ENCODE results near the gene NAMPT. TPM values are rescaled to one million over a fixed set of nuclear protein-coding genes. Genes with fewer than 3 reads are reported as not detected.

The NAMPT gene
- polyA plus RNA-seq, 2 of the 4 experiments (the other 2 are of a cell fraction): 213 to 274 TPM

DNA sequence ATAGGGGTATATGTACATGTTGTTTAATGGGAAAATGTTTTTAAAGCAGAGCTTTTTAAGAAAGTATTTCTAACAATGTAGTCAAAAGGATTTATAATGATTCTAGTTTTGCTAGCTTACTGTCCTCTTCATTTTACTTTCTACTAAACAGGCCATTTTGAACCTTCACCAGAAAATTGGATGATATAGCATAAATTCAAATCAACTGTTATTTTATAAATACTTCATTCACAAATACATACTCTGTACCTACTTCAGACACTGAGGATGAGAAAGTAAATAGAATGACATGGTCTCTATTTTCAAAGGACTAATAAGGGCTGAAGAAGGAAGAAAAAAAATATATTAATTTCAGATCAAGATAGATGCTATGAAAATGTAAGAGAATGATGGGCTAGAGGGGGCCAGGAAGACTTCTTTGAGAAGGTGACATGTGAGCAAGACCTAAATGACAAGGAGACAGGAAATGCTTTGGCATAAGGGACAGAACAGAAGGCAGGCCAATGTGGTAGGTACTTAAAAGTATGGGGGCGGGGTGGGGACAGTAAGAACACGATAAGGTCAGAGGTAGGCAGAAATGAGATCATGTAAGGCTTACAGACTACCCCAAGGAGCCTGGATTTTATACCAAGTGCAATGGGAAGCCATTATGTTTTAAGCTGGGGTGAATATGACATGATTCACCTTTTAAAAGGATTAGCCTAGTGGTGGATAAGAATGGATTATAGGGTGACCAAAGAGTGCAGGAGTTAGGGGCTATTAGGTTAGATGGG is 5.2 kb downstream of the NAMPT start:
- CTCF ChIA-PET: interaction anchor here (0.6 to 0.9 kb wide), 3 partner anchors 101 to 466 kb away, joined by 3 to 4 read pairs (median 3); no protein-coding TSS in a partner anchor
- H3K4me1 ChIP-seq: peaks cover 54% of the 10 kb centered on the region
- H3K27ac ChIP-seq: peak overlapping the region; percentile 8 to 44; a peak in 3 of 6 replicates
- WGBS (ENCODE audit: missing lambda C conversion rate): 44% methylated on average over 2 of the region's 2 CpGs
- FAIRE-seq (no peak), ATAC-seq (peak in 1 of 2 experiments; percentile 6; a peak in 1 of 6 replicates), DNase-seq (ENCODE audit: low read depth in 1 of 2, low spot score in 1 of 2) (peak in 1 of 2 experiments; percentile 25)
- peak overlapping the region; percentile 70; the same call in 2 of the 3 replicates for H3K4me3 ChIP-seq
- H3K4me2 ChIP-seq: peak overlapping the region; percentile 73
- no peaks in the 10 kb centered on the region for H3K9me3 ChIP-seq
- TF ChIP-seq ZFP36 (IDR thresholded peaks at IDR 0.05; ENCODE audit: borderline replicate concordance, partially characterized antibody) (no peak), RAD21 (conservative IDR thresholded peaks at IDR 0.05 in 1 of 2, IDR thresholded peaks at IDR 0.05 in 1 of 2) (no peak)
- TF ChIP-seq, protein P1, sequence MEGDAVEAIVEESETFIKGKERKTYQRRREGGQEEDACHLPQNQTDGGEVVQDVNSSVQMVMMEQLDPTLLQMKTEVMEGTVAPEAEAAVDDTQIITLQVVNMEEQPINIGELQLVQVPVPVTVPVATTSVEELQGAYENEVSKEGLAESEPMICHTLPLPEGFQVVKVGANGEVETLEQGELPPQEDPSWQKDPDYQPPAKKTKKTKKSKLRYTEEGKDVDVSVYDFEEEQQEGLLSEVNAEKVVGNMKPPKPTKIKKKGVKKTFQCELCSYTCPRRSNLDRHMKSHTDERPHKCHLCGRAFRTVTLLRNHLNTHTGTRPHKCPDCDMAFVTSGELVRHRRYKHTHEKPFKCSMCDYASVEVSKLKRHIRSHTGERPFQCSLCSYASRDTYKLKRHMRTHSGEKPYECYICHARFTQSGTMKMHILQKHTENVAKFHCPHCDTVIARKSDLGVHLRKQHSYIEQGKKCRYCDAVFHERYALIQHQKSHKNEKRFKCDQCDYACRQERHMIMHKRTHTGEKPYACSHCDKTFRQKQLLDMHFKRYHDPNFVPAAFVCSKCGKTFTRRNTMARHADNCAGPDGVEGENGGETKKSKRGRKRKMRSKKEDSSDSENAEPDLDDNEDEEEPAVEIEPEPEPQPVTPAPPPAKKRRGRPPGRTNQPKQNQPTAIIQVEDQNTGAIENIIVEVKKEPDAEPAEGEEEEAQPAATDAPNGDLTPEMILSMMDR (IDR thresholded peaks at IDR 0.05): no peak
- POLR2A ChIA-PET: interaction anchor here (1.6 kb wide), 1 partner anchor 169 kb away, joined by 5 read pairs; no protein-coding TSS in a partner anchor

DNA sequence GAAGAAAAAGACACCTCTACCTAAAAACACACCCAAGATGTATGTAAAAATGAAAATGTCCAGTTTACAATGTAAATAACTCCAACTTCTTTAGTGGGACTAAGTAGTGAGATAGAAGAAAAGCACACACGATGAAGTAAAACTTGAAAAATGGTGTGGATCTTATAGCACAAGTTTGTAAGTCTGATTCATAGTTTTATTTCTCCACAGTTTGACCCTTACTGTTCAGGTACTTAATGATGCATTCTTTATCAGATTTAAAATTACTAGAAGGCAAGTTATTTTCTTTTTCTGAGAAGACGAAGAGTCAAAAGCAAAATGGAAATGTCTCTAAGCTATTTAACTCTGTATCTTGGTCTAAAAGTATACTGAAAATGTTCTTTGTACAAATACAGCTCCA is 6.1 kb downstream of the NAMPT start:
- CTCF ChIA-PET: interaction anchor here (0.9 kb wide), 1 partner anchor 100 kb away, joined by 3 read pairs; no protein-coding TSS in a partner anchor
- ATAC-seq (no peak), FAIRE-seq (no peak), DNase-seq (ENCODE audit: low read depth in 1 of 2, low spot score in 1 of 2) (no peak)
- WGBS (ENCODE audit: missing lambda C conversion rate): 49% methylated on average over 2 of the region's 2 CpGs
- TF ChIP-seq POLR2AphosphoS2 (conservative IDR thresholded peaks at IDR 0.05; ENCODE audit: low read length): no peak
- TF ChIP-seq GATA3 (IDR thresholded peaks at IDR 0.05; ENCODE audit: borderline replicate concordance): no peak
- TF ChIP-seq NR3C1 (IDR thresholded peaks at IDR 0.05): no peak
- TF ChIP-seq, protein P2, sequence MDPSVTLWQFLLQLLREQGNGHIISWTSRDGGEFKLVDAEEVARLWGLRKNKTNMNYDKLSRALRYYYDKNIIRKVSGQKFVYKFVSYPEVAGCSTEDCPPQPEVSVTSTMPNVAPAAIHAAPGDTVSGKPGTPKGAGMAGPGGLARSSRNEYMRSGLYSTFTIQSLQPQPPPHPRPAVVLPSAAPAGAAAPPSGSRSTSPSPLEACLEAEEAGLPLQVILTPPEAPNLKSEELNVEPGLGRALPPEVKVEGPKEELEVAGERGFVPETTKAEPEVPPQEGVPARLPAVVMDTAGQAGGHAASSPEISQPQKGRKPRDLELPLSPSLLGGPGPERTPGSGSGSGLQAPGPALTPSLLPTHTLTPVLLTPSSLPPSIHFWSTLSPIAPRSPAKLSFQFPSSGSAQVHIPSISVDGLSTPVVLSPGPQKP (IDR thresholded peaks at IDR 0.05; ENCODE audit: low read depth, low read length): no peak
- TF ChIP-seq HOXA7 (CRISPR knock-in tag; IDR thresholded peaks at IDR 0.05): no peak
- no peak for TF ChIP-seq CBX8 (IDR thresholded peaks at IDR 0.05)
- no peak for TF ChIP-seq NPAS2 (CRISPR knock-in tag; IDR thresholded peaks at IDR 0.05; ENCODE audit: borderline replicate concordance)
- TF ChIP-seq FOSB (CRISPR knock-in tag; IDR thresholded peaks at IDR 0.05): no peak
- TF ChIP-seq MAZ (IDR thresholded peaks at IDR 0.05; ENCODE audit: borderline replicate concordance, low read depth, low read length): no peak
- POLR2A ChIA-PET: interaction anchor here (0.6 to 1.6 kb wide), 3 partner anchors 9 to 170 kb away, joined by 3 to 5 read pairs (median 3); no protein-coding TSS in a partner anchor
- Histone ChIP-seq H3K4me1 (peaks cover 54% of the 10 kb centered on the region), H3K27ac (no peak overlapping the region), H3K9me3 (no peaks in the 10 kb centered on the region), H3K4me3 (no peak overlapping the region; the same call in 2 of the 3 replicates), H3K4me2 (peak overlapping the region; percentile 73)

DNA sequence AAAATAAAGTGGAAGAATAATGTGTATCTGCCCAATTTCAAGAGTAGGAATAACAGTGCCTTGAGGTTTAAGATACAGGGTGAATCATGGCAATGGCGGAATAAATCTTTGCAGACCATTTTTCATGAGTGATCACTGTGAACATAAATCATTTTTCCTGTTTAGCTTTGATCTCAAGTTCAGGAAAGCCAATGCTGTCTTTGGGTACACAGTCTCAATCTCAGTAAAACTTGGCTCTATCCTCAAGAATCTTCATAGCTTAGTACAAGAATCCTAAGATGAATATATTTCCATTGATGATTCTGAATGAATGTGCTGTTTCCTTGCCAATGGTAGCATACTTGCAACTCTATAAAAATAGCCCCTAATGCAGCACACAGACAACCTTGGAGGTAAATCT is 6.8 kb downstream of the NAMPT start:
- no peak for DNase-seq (ENCODE audit: low read depth in 1 of 2, low spot score in 1 of 2)
- no peaks in the 10 kb centered on the region for H3K9me3 ChIP-seq
- ChIA-PET POLR2A (interaction anchor here (1.3 to 1.6 kb wide), 2 partner anchors 100 to 171 kb away, joined by 3 to 5 read pairs; no protein-coding TSS in a partner anchor), CTCF (interaction anchor here (0.9 kb wide), 1 partner anchor 11 kb away, joined by 3 read pairs; no protein-coding TSS in a partner anchor)
- no peak overlapping the region for H3K27ac ChIP-seq
- peak overlapping the region; percentile 73 for H3K4me2 ChIP-seq
- TF ChIP-seq, protein P3, sequence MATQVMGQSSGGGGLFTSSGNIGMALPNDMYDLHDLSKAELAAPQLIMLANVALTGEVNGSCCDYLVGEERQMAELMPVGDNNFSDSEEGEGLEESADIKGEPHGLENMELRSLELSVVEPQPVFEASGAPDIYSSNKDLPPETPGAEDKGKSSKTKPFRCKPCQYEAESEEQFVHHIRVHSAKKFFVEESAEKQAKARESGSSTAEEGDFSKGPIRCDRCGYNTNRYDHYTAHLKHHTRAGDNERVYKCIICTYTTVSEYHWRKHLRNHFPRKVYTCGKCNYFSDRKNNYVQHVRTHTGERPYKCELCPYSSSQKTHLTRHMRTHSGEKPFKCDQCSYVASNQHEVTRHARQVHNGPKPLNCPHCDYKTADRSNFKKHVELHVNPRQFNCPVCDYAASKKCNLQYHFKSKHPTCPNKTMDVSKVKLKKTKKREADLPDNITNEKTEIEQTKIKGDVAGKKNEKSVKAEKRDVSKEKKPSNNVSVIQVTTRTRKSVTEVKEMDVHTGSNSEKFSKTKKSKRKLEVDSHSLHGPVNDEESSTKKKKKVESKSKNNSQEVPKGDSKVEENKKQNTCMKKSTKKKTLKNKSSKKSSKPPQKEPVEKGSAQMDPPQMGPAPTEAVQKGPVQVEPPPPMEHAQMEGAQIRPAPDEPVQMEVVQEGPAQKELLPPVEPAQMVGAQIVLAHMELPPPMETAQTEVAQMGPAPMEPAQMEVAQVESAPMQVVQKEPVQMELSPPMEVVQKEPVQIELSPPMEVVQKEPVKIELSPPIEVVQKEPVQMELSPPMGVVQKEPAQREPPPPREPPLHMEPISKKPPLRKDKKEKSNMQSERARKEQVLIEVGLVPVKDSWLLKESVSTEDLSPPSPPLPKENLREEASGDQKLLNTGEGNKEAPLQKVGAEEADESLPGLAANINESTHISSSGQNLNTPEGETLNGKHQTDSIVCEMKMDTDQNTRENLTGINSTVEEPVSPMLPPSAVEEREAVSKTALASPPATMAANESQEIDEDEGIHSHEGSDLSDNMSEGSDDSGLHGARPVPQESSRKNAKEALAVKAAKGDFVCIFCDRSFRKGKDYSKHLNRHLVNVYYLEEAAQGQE (IDR thresholded peaks at IDR 0.05): no peak
- no peak for TF ChIP-seq RARB (CRISPR knock-in tag; IDR thresholded peaks at IDR 0.05)
- no peak for TF ChIP-seq HEYL (CRISPR knock-in tag; IDR thresholded peaks at IDR 0.05)
- no peak for TF ChIP-seq RNF2 (IDR thresholded peaks at IDR 0.05; ENCODE audit: borderline replicate concordance, low read depth)
- no peak for TF ChIP-seq RCOR1 (IDR thresholded peaks at IDR 0.05; ENCODE audit: low read depth, low read length)
- no peak for TF ChIP-seq CBX2 (IDR thresholded peaks at IDR 0.05; ENCODE audit: borderline replicate concordance, low read depth)
- TF ChIP-seq, protein P4, sequence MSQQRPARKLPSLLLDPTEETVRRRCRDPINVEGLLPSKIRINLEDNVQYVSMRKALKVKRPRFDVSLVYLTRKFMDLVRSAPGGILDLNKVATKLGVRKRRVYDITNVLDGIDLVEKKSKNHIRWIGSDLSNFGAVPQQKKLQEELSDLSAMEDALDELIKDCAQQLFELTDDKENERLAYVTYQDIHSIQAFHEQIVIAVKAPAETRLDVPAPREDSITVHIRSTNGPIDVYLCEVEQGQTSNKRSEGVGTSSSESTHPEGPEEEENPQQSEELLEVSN (IDR thresholded peaks at IDR 0.05; ENCODE audit: borderline replicate concordance, low read depth): no peak
- TF ChIP-seq ZFP36 (IDR thresholded peaks at IDR 0.05; ENCODE audit: borderline replicate concordance, partially characterized antibody): no peak
- TF ChIP-seq EHF (CRISPR knock-in tag; IDR thresholded peaks at IDR 0.05): no peak
- TF ChIP-seq CBX8 (IDR thresholded peaks at IDR 0.05): no peak
- TF ChIP-seq MAZ (IDR thresholded peaks at IDR 0.05; ENCODE audit: borderline replicate concordance, low read depth, low read length): no peak
- no peak for TF ChIP-seq RAD21 (conservative IDR thresholded peaks at IDR 0.05 in 1 of 2, IDR thresholded peaks at IDR 0.05 in 1 of 2)
- TF ChIP-seq BHLHE40 (IDR thresholded peaks at IDR 0.05; ENCODE audit: low read depth, low read length): no peak
- H3K4me1 ChIP-seq: peaks cover 55% of the 10 kb centered on the region
- no peak for ATAC-seq
- no peak for FAIRE-seq
- 0 out of 3 replicates have a peak overlapping the region, but pooled peaks have one; percentile 0 for H3K4me3 ChIP-seq
- WGBS (ENCODE audit: missing lambda C conversion rate): 68% methylated on average over 1 of the region's 1 CpG

Data from A549 (cell line).